ENCODE measurements around the gene PELI2. TPM values are rescaled to one million over a fixed set of nuclear protein-coding genes. Genes with fewer than 3 reads are reported as not detected.

The PELI2 gene
- total and polyA plus RNA-seq, 2 experiments from 2014 or later = 8.0 to 24.5 TPM

DNA sequence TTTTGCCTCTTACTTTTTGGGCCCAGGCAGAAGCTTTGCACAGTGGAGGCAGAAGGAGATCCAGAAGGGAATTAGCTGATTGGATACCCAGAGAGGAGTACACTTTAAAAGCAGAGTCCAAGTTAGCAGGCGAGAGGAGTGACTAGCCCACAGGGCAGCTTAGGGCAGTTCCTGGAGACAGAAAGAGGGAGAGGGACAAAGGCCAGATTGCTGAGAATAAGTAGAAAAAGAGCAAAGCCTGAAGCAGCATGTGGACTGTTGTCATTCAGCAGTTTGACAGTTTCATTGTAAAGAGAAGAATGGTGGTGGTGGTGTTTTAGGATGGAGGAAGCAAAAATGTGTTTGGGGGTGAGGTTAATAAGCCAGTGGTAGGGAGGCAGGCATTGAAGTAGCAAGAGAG is 95.1 kb downstream of the PELI2 start:
- Histone ChIP-seq H3K27ac (ENCODE audit: low read depth) (no peak overlapping the region), H3K9me2 (ENCODE audit: insufficient read depth) (no peaks in the 10 kb centered on the region), H3K4me2 (no peak overlapping the region), H4K20me1 (replicated peaks; ENCODE audit: insufficient read depth) (no peaks in the 10 kb centered on the region; the same call in 1 of the 2 replicates), H2AFZ (no peak overlapping the region), H3K27me3 (ENCODE audit: insufficient read depth) (no peaks in the 10 kb centered on the region), H3K4me1 (ENCODE audit: insufficient read depth) (peaks cover 4% of the 10 kb centered on the region; the same call in 1 of the 2 replicates), H3K4me3 (no peak overlapping the region), H3K36me3 (ENCODE audit: insufficient read depth) (no peaks in the 10 kb centered on the region), H3K79me2 (replicated peaks; ENCODE audit: insufficient read depth) (peaks cover 3% of the 10 kb centered on the region), H3F3A (replicated peaks; ENCODE audit: low read depth) (no peaks in the 10 kb centered on the region)
- Mint-ChIP-seq H3K4me3 (no peak overlapping the region), H3K36me3 (ENCODE audit: low read depth) (no peaks in the 10 kb centered on the region), H3K27ac (no peak overlapping the region), H3K4me1 (peaks cover 18% of the 10 kb centered on the region; the same call in 2 of the 3 replicates), H3K9me3 (no peaks in the 10 kb centered on the region; the same call in 2 of the 3 replicates), H3K27me3 (ENCODE audit: insufficient read depth, low read depth, poor library complexity) (peaks cover 4% of the 10 kb centered on the region)
- DNase-seq (ENCODE audit: low spot score) (no peak), ATAC-seq (peak; percentile 60)
- TF ChIP-seq, protein P1, sequence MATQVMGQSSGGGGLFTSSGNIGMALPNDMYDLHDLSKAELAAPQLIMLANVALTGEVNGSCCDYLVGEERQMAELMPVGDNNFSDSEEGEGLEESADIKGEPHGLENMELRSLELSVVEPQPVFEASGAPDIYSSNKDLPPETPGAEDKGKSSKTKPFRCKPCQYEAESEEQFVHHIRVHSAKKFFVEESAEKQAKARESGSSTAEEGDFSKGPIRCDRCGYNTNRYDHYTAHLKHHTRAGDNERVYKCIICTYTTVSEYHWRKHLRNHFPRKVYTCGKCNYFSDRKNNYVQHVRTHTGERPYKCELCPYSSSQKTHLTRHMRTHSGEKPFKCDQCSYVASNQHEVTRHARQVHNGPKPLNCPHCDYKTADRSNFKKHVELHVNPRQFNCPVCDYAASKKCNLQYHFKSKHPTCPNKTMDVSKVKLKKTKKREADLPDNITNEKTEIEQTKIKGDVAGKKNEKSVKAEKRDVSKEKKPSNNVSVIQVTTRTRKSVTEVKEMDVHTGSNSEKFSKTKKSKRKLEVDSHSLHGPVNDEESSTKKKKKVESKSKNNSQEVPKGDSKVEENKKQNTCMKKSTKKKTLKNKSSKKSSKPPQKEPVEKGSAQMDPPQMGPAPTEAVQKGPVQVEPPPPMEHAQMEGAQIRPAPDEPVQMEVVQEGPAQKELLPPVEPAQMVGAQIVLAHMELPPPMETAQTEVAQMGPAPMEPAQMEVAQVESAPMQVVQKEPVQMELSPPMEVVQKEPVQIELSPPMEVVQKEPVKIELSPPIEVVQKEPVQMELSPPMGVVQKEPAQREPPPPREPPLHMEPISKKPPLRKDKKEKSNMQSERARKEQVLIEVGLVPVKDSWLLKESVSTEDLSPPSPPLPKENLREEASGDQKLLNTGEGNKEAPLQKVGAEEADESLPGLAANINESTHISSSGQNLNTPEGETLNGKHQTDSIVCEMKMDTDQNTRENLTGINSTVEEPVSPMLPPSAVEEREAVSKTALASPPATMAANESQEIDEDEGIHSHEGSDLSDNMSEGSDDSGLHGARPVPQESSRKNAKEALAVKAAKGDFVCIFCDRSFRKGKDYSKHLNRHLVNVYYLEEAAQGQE (IDR thresholded peaks at IDR 0.05; ENCODE audit: unreplicated experiment) = no peak
- TF ChIP-seq, protein P2, sequence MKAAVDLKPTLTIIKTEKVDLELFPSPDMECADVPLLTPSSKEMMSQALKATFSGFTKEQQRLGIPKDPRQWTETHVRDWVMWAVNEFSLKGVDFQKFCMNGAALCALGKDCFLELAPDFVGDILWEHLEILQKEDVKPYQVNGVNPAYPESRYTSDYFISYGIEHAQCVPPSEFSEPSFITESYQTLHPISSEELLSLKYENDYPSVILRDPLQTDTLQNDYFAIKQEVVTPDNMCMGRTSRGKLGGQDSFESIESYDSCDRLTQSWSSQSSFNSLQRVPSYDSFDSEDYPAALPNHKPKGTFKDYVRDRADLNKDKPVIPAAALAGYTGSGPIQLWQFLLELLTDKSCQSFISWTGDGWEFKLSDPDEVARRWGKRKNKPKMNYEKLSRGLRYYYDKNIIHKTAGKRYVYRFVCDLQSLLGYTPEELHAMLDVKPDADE (IDR thresholded peaks at IDR 0.05) = no peak
- TF ChIP-seq EZH2phosphoT487 (IDR thresholded peaks at IDR 0.05; ENCODE audit: unreplicated experiment) (no peak), EZH2 (IDR thresholded peaks at IDR 0.05; ENCODE audit: low read depth, unreplicated experiment) (no peak), POLR2AphosphoS5 (IDR thresholded peaks at IDR 0.05; ENCODE audit: low read depth) (no peak), JUNB (IDR thresholded peaks at IDR 0.05; ENCODE audit: unreplicated experiment) (no peak), CREB1 (CRISPR knock-in tag; IDR thresholded peaks at IDR 0.05; ENCODE audit: low read depth) (no peak), ZNF331 (CRISPR knock-in tag; IDR thresholded peaks at IDR 0.05; ENCODE audit: low read depth) (no peak), NANOG (IDR thresholded peaks at IDR 0.05; ENCODE audit: borderline replicate concordance) (no peak), STAT1 (IDR thresholded peaks at IDR 0.05; ENCODE audit: unreplicated experiment) (no peak), ZNF114 (CRISPR knock-in tag; IDR thresholded peaks at IDR 0.05) (no peak)
- TF ChIP-seq, protein P3, sequence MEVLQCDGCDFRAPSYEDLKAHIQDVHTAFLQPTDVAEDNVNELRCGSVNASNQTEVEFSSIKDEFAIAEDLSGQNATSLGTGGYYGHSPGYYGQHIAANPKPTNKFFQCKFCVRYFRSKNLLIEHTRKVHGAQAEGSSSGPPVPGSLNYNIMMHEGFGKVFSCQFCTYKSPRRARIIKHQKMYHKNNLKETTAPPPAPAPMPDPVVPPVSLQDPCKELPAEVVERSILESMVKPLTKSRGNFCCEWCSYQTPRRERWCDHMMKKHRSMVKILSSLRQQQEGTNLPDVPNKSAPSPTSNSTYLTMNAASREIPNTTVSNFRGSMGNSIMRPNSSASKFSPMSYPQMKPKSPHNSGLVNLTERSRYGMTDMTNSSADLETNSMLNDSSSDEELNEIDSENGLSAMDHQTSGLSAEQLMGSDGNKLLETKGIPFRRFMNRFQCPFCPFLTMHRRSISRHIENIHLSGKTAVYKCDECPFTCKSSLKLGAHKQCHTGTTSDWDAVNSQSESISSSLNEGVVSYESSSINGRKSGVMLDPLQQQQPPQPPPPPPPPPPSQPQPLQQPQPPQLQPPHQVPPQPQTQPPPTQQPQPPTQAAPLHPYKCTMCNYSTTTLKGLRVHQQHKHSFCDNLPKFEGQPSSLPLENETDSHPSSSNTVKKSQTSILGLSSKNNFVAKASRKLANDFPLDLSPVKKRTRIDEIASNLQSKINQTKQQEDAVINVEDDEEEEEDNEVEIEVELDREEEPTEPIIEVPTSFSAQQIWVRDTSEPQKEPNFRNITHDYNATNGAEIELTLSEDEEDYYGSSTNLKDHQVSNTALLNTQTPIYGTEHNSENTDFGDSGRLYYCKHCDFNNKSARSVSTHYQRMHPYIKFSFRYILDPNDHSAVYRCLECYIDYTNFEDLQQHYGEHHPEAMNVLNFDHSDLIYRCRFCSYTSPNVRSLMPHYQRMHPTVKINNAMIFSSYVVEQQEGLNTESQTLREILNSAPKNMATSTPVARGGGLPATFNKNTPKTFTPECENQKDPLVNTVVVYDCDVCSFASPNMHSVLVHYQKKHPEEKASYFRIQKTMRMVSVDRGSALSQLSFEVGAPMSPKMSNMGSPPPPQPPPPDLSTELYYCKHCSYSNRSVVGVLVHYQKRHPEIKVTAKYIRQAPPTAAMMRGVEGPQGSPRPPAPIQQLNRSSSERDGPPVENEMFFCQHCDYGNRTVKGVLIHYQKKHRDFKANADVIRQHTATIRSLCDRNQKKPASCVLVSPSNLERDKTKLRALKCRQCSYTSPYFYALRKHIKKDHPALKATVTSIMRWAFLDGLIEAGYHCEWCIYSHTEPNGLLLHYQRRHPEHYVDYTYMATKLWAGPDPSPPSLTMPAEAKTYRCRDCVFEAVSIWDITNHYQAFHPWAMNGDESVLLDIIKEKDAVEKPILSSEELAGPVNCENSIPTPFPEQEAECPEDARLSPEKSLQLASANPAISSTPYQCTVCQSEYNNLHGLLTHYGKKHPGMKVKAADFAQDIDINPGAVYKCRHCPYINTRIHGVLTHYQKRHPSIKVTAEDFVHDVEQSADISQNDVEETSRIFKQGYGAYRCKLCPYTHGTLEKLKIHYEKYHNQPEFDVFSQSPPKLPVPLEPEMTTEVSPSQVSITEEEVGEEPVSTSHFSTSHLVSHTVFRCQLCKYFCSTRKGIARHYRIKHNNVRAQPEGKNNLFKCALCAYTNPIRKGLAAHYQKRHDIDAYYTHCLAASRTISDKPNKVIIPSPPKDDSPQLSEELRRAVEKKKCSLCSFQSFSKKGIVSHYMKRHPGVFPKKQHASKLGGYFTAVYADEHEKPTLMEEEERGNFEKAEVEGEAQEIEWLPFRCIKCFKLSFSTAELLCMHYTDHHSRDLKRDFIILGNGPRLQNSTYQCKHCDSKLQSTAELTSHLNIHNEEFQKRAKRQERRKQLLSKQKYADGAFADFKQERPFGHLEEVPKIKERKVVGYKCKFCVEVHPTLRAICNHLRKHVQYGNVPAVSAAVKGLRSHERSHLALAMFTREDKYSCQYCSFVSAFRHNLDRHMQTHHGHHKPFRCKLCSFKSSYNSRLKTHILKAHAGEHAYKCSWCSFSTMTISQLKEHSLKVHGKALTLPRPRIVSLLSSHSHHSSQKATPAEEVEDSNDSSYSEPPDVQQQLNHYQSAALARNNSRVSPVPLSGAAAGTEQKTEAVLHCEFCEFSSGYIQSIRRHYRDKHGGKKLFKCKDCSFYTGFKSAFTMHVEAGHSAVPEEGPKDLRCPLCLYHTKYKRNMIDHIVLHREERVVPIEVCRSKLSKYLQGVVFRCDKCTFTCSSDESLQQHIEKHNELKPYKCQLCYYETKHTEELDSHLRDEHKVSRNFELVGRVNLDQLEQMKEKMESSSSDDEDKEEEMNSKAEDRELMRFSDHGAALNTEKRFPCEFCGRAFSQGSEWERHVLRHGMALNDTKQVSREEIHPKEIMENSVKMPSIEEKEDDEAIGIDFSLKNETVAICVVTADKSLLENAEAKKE (CRISPR knock-in tag; IDR thresholded peaks at IDR 0.05) = no peak
- TF ChIP-seq, protein P4, sequence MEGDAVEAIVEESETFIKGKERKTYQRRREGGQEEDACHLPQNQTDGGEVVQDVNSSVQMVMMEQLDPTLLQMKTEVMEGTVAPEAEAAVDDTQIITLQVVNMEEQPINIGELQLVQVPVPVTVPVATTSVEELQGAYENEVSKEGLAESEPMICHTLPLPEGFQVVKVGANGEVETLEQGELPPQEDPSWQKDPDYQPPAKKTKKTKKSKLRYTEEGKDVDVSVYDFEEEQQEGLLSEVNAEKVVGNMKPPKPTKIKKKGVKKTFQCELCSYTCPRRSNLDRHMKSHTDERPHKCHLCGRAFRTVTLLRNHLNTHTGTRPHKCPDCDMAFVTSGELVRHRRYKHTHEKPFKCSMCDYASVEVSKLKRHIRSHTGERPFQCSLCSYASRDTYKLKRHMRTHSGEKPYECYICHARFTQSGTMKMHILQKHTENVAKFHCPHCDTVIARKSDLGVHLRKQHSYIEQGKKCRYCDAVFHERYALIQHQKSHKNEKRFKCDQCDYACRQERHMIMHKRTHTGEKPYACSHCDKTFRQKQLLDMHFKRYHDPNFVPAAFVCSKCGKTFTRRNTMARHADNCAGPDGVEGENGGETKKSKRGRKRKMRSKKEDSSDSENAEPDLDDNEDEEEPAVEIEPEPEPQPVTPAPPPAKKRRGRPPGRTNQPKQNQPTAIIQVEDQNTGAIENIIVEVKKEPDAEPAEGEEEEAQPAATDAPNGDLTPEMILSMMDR (conservative IDR thresholded peaks at IDR 0.05; ENCODE audit: low read depth in 2 of 2) = no peak

Data from GM23338 (cell line).